ENCODE data around the gene CNOT11.

GRCh38 chr2:101305035-101305434 lies 52.3 kb downstream of the CNOT11 start:
- TF ChIP-seq CTCF (conservative IDR thresholded peaks at IDR 0.05 in 1 of 2, IDR thresholded peaks at IDR 0.05 in 1 of 2; ENCODE audit: low read depth in 1 of 2, low read length in 2 of 2) (no peak), EZH2 (IDR thresholded peaks at IDR 0.05; ENCODE audit: low read length, missing control alignments) (no peak)
